Activated B cell treated with CpG ODN at 0.5 μM for 24 hours (primary cell): ENCODE measurements around the gene HOXB6. TPM values are rescaled to one million over a fixed set of nuclear protein-coding genes. Genes with fewer than 3 reads are reported as not detected.

Source experiments
- ATAC-seq: fragments of 200-7000 bp; cut with Tn5 transposase; one replicate; pipeline ENCODE4 v1.10.0; 2021; ENCODE audit warnings: low read depth, mild to moderate bottlenecking, moderate library complexity
- CTCF ChIA-PET: fragments of 350-600 bp; sonication (Branson Sonifier 250); formaldehyde crosslinking; loops from one replicate; lab custom pipeline; 2021; ENCODE audit warnings: antibody characterized with exemption; lab: Charles Lee
- POLR2A ChIA-PET: fragments of 350-600 bp; sonication (Branson Sonifier 250); formaldehyde crosslinking; loops from one replicate; lab custom pipeline; 2021; ENCODE audit warnings: antibody characterized with exemption; lab: Charles Lee
- DNase-seq: peaks from one replicate; pipeline ENCODE4 v3.0.0; 2022
- H3K27ac Mint-ChIP-seq: one replicate; pipeline ENCODE4 v1.8.0; 2020; ENCODE audit warnings: mixed read lengths
- H3K27me3 Mint-ChIP-seq: one replicate; pipeline ENCODE4 v1.8.0; 2021; ENCODE audit warnings: mixed read lengths
- H3K36me3 Mint-ChIP-seq: one replicate; pipeline ENCODE4 v1.8.0; 2021; ENCODE audit warnings: low read depth, mixed read lengths
- H3K4me1 Mint-ChIP-seq: one replicate; pipeline ENCODE4 v1.8.0; 2021; ENCODE audit warnings: mixed read lengths
- H3K4me3 Mint-ChIP-seq: one replicate; pipeline ENCODE4 v1.8.0; 2020; ENCODE audit warnings: mild to moderate bottlenecking, mixed read lengths
- H3K9me3 Mint-ChIP-seq: one replicate; pipeline ENCODE4 v1.8.0; 2020; ENCODE audit warnings: mixed read lengths
- CTCF ChIP-seq: fragments of 200-600 bp; IDR thresholded peaks from one replicate; pipeline ENCODE4 v1.8.0; 2022; ENCODE audit warnings: antibody characterized with exemption, mild to moderate bottlenecking
- intact Hi-C: fragments of 100-400 bp; cut with micrococcal nuclease; formaldehyde crosslinking; loops from one replicate; pipeline ENCODE4 v1.15.1; 2024
- total RNA-seq: library from RNA; stranded (reverse); gene quantifications from 2 replicates; pipeline ENCODE4 v1.2.3, GENCODE V29; 2022

The HOXB6 gene
- total RNA-seq, 1 donor from 2014 or later = not detected

GRCh38 chr17:48575673-48576478, 28.9 kb downstream of the HOXB6 start:
- Mint-ChIP-seq H3K27ac (no peak overlapping the region), H3K4me1 (peaks cover 34% of the 10 kb centered on the region), H3K27me3 (peaks cover 25% of the 10 kb centered on the region), H3K36me3 (peaks cover 2% of the 10 kb centered on the region), H3K9me3 (no peaks in the 10 kb centered on the region), H3K4me3 (peak overlapping the region; percentile 47)
- ATAC-seq (no peak), DNase-seq (no peak)
- ChIA-PET CTCF (no interaction called here), POLR2A (interaction anchor here (0.7 kb wide), 1 partner anchor 31 kb away, joined by 3 read pairs; no protein-coding TSS in a partner anchor)
- intact Hi-C loops = no loop called here
- TF ChIP-seq CTCF = no peak

- Mint-ChIP-seq H3K4me3 (no peak overlapping the region), H3K4me1 (peaks cover 33% of the 10 kb centered on the region), H3K9me3 (no peaks in the 10 kb centered on the region), H3K27me3 (peaks cover 18% of the 10 kb centered on the region), H3K27ac (no peak overlapping the region), H3K36me3 (peaks cover 2% of the 10 kb centered on the region)
- ChIA-PET CTCF (no interaction called here), POLR2A (no interaction called here)
- intact Hi-C loops = no loop called here
- no peak for DNase-seq
- ATAC-seq = no peak
- no peak for TF ChIP-seq CTCF
Observed at GRCh38 chr17:48575066-48575582, 29.7 kb downstream of the HOXB6 start.

- intact Hi-C loops = no loop called here
- H3K27me3 Mint-ChIP-seq = peaks cover 18% of the 10 kb centered on the region
- no peak overlapping the region for H3K27ac Mint-ChIP-seq
- peaks cover 30% of the 10 kb centered on the region for H3K4me1 Mint-ChIP-seq
- POLR2A ChIA-PET = interaction anchor here (0.6 kb wide), 1 partner anchor 8 kb away, joined by 3 read pairs; no protein-coding TSS in a partner anchor
- CTCF ChIA-PET = interaction anchor here (0.8 kb wide), 1 partner anchor 18 kb away, joined by 3 read pairs; no protein-coding TSS in a partner anchor
- no peak for TF ChIP-seq CTCF
- no peaks in the 10 kb centered on the region for H3K9me3 Mint-ChIP-seq
- no peak overlapping the region for H3K4me3 Mint-ChIP-seq
- DNase-seq (no peak), ATAC-seq (no peak)
- H3K36me3 Mint-ChIP-seq = peaks cover 2% of the 10 kb centered on the region
Observed at GRCh38 chr17:48574505-48575065, 30.2 kb downstream of the HOXB6 start.

GRCh38 chr17:48571826-48572417, 32.9 kb downstream of the HOXB6 start:
- intact Hi-C loops = no loop called here
- CTCF ChIA-PET = no interaction called here
- ATAC-seq (no peak), DNase-seq (no peak)
- no peak for TF ChIP-seq CTCF
- Mint-ChIP-seq H3K4me3 (no peak overlapping the region), H3K27me3 (peaks cover 20% of the 10 kb centered on the region), H3K4me1 (peaks cover 15% of the 10 kb centered on the region), H3K9me3 (no peaks in the 10 kb centered on the region), H3K36me3 (no peaks in the 10 kb centered on the region), H3K27ac (no peak overlapping the region)
- POLR2A ChIA-PET = no interaction called here
